Activated T-cell treated with anti-CD3 and anti-CD28 coated beads for 4 hours (primary cell): Measurements from ENCODE around the gene PRMT7.
A peak's percentile ranks its signal among the peaks of the same experiment; 100 is the strongest.

Experiments
- DNase-seq: peaks from one replicate; pipeline ENCODE4 v3.0.0-alpha.2; 2020

The PRMT7 gene

DNA sequence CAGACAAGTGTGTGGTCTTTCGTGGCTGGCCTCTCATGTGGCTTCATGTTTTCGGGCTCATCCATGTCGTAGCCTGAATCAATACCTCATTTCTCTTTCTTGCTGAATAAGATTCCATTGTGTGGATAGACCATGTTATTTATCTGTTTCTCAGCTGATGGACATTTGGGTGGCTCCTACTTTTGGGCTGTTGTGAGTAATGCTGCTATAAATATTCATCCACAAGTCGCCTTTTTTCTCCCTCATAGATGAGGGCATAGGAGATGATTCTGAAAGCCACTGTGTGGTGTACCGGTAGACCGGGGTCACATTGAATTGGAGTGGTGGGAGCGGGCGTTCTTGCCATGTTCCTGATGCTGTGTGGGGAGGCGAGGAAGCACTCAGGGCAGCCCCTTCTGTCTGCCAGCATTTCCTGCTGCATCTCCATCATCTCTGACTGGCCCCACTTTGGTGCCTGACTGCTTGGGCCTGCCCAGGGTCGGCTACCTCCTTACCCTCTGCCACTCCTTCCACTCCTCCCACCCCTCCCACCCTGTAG is 40.1 kb downstream of the PRMT7 start:
- DNase-seq: no peak

DNA sequence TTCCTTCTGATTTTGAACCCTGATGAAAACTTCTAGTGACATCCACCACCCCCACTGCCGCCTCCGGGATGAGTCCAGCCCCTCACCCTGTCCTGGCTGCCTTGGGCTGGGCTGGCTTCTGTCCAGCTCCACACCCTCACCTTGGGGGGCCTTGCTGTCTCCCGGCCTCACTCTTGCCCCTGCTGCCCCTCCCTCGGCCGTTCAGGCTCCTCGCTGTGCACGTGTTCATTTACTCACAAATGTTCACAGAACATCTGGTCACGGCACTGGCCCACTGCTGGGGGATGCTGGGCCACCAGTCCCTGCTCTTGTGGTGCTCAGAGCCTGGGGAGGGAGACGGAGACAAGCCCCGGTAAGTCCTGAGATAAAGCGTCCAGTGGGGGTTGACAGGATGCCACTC is 40.6 kb downstream of the PRMT7 start:
- no peak for DNase-seq

DNA sequence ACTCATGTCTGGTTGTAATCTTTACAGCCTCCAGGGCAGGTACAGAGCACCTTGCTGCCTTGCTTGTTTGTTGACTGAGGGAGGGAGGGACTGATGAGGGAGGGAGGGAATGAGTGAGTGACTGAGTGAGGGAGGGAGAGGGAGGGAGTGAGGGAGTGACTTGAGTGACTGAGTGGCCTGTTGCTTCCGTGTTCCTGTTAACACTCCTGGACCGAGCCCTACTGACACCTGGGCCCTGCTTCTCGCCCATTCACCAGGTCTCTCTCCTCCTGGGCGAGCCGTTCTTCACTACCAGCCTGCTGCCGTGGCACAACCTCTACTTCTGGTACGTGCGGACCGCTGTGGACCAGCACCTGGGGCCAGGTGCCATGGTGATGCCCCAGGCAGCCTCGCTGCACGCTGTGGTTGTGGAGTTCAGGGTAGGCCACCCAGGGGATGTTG is 41.2 kb downstream of the PRMT7 start:
- no peak for DNase-seq

DNA sequence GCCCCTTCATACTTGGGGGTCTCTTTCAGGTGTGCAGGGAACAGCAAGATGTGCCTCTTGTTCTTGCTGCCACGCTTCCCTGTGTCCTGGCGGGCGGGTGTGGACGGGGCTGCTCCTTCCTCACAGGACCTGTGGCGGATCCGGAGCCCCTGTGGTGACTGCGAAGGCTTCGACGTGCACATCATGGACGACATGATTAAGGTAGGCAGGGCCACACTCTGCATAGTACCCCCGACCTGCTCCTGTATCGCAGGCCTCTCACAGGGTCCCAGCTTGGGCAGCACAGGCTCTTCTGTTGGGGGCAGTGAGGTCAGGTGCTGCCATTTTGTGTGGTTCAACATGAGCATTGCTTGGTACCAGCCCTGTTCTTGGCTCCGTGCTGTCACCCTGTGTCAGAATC is 42.5 kb downstream of the PRMT7 start:
- DNase-seq: no peak

DNA sequence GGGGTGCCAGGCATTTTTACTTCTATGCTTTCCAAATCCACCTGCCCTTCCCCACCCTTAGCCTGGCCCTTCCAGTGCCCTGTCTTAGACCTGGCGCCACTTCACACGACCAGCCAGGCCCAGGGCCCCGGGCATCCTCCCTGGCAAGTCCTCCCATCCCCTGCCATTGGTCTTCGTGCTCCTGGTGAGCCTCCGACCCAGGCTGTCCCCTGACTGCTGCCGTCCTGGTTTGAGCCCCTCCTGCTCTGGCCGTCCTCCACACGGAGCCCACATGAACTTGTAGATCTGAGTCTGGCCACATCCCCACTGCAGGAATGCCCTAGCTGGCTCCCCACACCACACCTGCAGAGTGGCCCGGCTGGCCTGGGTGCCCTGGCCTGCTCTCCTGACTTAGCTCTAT is 44.0 kb downstream of the PRMT7 start:
- DNase-seq: no peak

DNA sequence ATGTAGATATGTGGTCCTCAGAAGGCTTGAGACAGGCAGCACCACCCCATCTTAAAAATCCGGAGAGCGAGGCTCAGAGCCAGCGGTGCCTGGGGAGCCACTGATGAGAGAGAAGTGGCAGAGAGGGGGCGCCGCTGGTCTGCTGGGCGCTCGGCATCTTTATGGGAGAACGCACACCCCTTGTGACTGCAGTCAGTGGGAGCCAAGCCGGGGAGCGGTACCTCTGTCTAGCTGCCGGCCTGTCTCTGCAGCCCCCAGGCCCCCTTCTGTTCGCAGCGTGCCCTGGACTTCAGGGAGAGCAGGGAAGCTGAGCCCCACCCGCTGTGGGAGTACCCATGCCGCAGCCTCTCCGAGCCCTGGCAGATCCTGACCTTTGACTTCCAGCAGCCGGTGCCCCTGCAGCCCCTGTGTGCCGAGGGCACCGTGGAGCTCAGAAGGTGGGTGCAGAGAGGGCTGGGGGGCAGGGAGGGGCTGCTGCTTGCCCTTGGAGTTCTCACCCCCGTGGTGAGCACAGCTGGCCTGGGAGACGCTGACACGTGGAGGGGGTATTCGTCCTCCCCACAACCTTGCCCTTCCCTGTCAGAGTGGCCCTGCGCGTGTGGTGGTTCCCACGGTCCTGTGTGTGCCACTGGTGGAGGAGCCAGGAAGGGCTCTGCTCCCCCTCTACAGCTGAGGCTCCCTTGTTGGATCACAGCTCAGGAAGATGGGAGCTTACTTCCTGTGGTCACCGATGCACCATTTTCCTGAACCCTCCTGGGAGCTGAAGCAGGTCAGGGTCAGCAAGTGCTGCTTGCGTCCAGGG is 44.8 kb downstream of the PRMT7 start:
- DNase-seq: no peak

DNA sequence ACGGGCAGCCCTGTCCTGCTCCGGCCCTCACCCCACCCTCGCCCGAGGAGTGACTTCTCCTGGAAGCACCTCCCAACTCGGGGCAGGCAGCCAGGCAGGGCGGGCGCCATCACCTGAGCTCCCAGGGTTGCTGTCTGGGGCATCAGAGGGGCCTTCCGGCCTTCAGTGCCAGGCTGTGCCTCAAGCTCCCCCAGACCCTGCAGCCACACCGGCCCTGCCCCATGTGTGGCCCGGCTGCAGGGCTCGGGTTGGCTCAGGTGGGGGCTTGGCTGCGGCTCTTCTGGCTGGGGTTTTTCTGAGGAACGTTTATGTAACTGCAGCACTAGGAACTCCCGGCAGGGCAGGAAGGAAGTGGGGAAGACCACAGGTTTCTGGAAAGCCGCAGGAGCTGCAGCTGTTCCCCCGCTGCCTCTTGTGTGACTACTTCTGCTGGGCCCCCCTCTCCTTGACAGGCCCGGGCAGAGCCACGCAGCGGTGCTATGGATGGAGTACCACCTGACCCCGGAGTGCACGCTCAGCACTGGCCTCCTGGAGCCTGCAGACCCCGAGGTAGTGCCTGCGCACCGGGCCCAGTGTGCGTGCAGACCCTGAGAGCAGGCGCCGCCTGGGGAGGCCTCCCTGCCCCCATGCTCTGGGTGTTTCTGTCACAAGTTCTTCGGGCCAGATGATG is 45.6 kb downstream of the PRMT7 start:
- DNase-seq: peak; percentile 28

DNA sequence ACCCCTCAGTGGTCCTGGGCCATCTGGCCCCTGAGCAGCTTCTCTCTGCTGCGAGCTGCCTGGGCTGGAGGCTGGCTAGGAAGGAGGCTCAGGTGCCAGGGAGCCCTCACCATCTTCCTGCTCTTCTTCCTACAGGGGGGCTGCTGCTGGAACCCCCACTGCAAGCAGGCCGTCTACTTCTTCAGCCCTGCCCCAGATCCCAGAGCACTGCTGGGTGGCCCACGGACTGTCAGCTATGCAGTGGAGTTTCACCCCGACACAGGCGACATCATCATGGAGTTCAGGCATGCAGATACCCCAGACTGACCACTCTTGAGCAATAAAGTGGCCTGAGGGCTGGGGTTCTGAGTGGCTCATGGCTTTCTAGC is 46.1 kb downstream of the PRMT7 start:
- no peak for DNase-seq

DNA sequence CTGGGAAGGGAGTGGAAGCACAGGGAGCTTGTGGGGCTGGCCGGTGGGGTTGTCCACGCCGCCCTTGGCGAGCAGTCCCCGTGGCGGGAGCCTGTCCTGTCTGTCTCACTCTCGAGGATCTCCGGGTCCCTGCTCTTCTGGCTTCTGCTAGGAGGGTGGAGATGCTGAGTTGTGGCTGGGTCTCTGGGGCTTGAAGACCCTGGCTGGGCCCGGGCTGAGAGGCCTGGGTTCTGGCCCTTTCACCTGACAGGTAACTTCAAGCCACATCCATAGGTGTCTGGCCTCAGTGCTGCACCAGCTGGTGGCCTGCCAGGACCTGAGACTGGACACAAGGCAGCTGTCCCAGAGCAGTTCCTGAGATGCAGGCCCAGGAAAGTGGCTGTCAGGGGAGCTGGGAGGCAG is 46.7 kb downstream of the PRMT7 start:
- DNase-seq: no peak

DNA sequence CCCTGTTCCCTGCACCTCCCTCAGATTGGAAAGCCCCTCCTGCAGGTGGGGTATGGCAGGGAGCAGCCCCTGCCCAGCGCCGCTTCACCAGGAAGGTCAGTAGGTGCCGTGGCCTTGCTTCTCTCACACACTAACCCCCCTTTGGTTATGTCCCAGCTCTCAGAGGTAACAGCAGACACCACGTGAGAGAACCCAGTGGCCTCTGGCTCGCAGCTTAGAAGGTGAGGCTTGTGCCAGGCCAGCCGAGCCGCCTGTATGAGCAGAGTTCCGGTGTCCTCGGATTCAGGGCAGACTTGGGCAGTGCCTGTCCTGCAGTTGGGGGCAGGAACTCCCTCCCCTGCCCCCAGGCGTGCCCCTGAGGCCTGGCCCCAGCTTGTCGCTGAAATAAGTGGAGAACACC is 47.1 kb downstream of the PRMT7 start:
- DNase-seq: no peak

DNA sequence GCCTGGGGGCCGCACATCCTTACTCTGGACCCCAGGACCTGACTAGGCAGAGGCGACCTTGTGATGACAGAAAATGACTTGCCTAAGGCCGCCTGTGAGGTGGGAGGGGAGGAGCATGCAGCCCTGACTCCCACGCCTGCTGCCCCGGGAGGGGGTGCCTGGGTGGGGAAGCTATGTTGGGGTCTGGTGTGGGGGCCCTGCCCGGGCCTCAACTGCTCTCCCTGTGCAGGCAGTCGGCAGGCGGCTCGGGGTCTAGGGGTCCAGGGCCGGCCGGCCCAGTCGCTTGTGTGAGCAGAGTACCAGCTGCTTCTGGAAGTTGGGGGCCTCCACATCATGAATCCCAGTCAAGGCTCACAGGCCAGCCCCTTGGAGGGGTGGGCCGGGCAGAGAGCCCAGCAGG is 48.1 kb downstream of the PRMT7 start:
- DNase-seq: no peak

DNA sequence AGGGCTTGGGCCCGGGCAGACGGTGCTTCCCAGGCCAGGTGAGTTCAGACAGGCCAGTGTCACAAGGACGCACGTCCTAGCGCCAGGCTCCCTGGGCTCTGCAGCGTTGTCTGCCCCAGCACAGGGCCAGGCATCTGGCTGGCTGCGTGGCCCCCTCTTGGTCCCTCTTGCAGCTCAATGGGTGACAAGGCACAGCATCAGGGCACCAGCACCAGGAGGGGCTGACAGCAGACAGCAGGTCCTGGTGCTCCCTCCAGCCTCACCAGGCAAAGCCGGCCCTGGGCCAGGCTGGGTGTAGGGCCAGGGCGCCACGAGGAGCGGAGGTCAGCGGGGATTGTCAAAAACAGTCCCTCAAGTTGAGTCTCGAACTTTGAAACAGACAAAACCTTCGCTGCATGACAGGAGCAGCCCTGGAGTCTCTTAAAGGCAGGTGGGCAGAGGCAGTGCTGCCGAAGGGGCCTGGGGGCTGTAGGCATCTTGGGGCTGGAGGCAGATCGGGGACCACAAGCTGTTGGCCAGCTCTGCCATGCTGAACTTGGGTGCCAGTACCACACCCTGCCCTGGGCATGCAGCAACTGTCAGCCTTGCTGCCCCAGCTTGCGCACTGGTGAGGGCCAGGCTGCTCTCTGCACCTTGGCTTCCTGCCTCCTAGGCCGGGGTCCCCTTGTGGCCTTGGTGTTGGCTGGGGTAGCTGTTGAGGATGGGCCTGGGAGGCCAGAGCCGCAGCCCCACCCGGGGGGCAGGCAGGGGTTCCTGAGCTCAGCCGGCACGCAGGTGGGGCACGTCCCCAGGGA is 48.8 kb downstream of the PRMT7 start:
- no peak for DNase-seq

DNA sequence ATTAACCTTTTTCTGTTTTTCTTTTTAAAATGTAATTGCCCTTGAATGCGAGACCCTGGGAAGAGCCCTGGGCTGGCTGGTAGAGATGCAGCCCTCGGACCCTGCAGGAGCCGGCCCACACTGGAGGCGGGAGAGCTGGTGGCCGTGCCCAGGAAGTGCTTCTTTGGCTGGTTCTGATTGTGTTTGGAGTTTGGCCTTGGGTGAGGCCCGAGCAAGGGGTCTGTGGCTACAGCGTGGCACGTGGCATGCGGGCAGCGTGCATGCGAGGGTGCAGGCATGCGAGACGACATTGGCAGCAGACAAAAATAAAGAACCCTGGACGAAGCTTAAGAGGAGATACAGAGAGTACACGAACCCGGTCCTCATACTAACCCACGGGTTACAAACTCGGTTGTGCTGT is 49.7 kb downstream of the PRMT7 start:
- no peak for DNase-seq

DNA sequence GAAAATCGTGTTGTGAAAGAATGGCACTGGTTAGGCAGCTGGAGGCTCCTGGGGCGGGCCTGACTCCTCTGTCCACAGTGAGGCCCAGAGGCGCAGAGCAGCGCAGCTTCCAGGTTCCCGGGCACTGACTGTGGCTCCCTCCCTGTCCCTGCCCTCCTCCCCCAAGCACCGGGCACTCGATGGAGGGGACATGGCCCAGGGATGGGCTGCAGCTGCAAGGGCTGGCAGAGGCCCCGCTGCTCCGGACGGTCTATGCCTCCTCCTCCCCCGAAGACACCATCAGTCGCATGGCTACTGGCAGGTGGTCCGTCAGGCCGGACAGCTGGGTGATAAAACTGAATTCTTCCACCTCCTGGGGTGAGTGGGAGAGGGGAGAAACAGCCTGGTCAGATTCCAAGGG is 50.1 kb downstream of the PRMT7 start:
- DNase-seq: no peak

DNA sequence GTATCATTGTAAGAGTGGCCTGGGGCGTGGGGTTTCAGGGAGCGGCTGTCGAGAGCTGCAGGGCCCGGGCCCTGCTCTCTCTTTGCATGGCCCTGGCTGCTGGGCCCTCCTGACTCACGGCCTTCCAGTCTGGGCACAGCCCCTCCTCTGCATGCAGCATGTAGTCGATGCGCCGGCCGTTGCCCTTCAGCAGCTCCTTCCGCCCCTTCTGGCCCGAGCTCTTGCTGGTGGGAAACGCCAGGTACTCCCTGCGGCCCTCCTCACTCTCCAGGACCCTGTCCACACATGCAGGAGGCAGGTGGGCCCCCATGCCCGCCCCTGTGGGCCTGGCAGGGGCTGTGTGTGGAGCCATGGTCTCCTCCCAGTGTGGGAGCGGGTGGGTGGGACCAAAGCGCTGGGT is 50.7 kb downstream of the PRMT7 start:
- DNase-seq: no peak

DNA sequence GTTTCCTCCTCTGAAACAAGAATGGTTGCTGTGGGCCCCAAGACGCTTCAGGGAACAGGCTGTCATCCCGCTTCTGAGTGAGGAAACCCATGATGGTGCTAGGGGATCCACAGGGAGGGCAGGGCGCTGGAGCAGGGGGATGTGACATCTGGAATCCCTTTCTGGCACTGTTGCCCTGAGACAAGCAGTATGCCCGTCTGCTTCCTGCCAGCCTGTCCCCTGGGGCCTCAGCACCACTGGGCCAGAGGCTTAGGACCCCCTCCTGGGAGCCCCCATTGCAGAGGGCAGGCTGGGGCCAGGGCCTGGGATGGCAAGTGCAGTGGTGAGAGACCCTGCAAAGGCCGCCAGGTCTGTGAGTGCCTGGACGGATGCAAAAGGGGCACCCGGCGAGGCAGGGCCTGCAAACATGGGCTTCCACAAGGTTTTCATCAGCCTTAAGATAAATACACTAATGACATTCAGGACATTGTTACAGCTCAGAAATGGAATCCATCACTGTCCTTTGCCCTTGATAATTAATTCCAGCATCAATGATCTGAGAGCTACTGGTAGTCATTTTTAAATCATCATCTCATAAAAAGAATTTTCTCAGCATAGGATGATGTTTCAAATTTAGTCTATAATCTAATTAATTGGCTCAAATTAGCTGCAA is 51.6 kb downstream of the PRMT7 start:
- no peak for DNase-seq

DNA sequence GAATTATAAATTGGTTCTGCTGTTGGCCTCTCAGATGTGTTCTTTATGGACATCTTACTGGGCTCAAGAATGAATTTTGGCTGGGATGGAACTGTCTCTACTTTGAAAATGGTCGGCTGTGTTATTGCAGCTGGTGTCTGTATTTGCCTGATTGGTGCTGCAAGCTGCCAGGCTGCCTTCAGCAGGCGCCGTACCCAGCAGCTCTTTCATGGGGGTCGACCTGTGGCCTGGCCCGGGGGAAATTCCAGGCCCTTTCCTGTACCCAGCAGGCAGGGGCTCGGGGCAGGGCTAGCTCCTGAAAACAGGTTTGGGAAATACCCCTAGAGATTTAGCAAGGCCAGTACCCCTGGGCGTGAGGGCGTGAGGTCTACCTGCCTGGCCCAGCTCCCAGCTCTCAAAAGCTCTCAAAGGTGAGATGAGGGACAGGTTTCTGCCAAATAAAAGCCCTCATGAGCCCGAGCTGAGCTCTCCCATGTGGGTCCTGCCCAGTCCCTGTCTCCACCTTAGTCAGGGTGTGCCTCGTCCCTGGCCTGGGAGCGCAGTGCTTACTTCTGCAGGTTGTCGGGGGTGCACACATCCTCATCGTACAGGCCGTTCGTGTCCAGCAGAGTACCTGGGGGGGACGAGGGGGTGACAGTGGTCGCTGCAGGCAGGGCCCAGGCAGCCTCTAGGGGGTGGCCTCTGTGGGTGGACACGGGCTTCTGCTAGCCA is 52.3 kb downstream of the PRMT7 start:
- DNase-seq: no peak

DNA sequence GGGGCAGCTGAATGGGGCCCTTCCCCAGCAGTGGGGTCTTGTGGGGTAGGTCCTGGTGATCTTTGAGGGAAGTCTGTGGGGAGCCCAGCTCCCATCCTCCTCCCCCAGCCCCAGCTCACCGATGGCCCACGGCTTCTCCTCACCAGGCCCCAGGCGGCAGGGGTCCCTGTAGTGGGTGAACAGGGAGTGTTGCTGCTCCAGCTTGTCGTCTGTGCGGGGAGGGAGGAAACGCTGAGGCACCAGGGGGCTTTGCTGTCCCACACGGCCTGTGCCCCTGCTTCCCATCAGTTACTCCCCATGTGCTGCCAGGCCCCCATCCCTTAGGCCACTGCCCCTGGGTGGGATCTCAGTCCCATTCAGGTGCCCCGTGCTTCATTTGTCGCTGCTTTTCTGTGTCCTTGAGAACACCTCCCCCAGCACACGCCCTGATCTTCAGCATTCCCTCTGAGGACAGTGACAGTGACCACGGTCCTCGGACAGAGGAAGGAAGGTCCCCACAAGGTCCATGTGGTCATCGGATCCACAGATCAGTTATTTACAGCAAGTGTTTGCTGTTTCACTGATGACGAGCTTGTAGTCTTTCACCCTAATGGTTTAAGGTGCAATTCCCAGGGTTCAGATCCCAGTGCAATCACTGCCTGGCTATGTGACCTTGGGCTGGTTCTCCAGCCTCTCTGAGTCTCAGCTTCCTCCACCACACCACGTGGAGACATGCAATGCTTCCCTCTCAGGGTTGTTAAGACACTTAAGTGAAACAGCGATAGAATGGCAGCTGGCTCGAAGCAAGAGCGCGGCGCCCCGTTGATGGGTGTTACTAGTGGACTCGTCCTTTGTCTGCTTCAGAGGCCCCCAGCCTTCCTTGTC is 53.1 kb downstream of the PRMT7 start:
- DNase-seq: no peak

DNA sequence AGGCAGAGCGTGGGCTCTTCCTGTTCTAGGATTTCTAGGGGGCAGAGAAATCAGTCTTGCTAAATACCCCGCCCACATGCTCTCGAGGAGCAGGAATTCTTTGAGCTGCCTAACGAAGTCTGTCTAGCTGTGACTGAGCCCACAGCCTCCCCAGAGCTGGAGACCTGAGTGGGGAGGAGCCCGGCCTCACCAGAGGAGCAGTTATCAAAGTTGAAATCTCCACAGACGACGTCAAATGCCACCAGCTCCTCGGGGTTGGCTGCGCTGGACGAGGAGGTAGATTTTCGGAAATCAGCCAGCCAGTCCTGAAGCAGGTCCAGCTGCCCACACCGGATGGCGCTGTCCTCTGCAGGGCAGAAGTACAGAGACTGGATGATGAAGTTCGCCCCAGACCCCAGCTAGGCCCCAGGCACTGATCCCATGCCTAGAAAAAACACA is 53.8 kb downstream of the PRMT7 start:
- DNase-seq: no peak

DNA sequence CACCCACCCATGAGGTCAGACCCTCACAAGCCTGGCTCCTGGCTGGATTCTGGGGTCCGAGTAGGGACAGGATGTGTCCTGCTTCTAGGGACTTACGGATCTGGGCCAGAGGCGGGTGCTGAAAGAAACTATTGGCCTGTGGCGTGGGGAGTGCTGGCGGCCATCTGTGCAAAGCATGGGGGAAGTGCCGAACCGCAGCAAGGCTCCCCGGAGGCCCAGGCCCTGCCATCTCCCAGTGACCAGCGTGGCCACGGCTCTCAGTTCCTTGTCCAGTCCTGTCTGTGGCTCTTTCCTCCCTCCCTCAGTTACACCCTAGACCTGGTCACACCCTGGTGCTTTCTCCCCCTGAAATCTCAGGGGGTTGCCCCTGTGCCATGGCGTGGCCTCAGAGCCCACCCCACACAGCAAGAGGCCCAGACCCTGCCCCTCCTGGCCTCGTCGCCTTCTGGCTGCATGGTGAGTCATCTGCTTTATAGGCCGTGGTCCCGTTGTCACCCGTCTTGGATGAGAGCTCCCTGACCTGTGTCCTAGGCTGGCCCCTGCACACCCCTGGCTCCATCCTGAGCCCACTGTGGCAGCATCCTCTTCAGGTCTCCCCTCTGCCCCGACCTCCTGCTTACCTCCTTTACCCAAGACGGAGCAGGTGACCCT is 54.5 kb downstream of the PRMT7 start:
- DNase-seq: no peak

DNA sequence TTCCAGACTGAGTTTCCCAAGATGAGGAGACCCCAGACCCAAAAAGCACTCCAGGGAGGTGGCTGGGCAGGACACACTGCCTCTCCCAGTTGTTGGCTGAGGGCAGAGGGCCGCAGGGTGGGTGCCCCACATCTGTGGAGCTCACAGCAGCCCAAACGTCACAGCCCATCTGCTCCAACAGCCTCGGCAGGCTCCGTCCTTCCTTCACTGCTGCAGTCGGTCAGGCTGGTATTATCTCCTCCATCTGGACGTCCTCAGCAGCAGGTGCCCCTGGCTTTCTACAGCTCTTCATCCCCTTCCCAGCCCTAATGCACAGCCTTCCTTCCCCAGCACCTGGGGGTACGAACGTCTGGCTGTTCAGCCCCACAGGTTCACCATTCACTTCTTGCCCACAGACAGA is 55.2 kb downstream of the PRMT7 start:
- DNase-seq: no peak
